Body of pancreas (tissue), 4 donors: ENCODE measurements around the gene CDK5RAP2. TPM values are rescaled to one million over a fixed set of nuclear protein-coding genes. Genes with fewer than 3 reads are reported as not detected.

ENCODE experiments used
- ATAC-seq: fragments of 150-250 bp; one replicate; pipeline ENCODE4 v1.9.1; 2016
- DNase-seq, 4 donors: peaks; one replicate each; pipeline ENCODE4 v3.0.0-alpha.2; 2019
- H3K27ac ChIP-seq, 4 donors: fragments of 200-600 bp; sonication (generic); 1 replicate in 3 of 4; 2 replicates in 1 of 4; pipeline versions ENCODE4 v1.5.1 to v1.6.1; 2016 to 2019; ENCODE audit warnings: mild to moderate bottlenecking in 1 of 4, mixed read lengths in 1 of 4, moderate library complexity in 1 of 4
- H3K27me3 ChIP-seq, 2 donors: fragments of 200-600 bp; sonication (generic); one replicate each; pipeline ENCODE4 v1.6.0; 2016; ENCODE audit warnings: mild to moderate bottlenecking in 1 of 2
- H3K36me3 ChIP-seq, 2 donors: fragments of 200-600 bp; sonication (generic); replicated peaks in 1 of 2; 2 replicates each; pipeline ENCODE4 v1.5.1; 2016; ENCODE audit warnings: low read depth in 2 of 2; ENCODE audit not compliant: insufficient read depth in 1 of 2
- H3K4me1 ChIP-seq: fragments of 200-600 bp; sonication (generic); one replicate; pipeline ENCODE4 v1.6.0; 2016
- H3K4me3 ChIP-seq, 2 donors: fragments of 200-600 bp; sonication (generic); 1 replicate in 1 of 2; 2 replicates in 1 of 2; pipeline ENCODE4 v1.5.1; 2016 to 2019
- H3K9me3 ChIP-seq, 3 donors: fragments of 200-600 bp; sonication (generic); 1 replicate in 2 of 3; 2 replicates in 1 of 3; pipeline ENCODE4 v1.5.1; 2016
- POLR2A ChIP-seq, 3 donors: fragments of 450-650 bp; IDR thresholded peaks; one replicate each; pipeline ENCODE4 v1.6.1; 2016; ENCODE audit warnings: antibody characterized with exemption in 3 of 3, mild to moderate bottlenecking in 2 of 3
- WGBS, 2 donors: methylation state at CpG; one replicate each; pipeline ENCODE4 v1.1.5; 2017; 5-methylcytosine and 5-hydroxymethylcytosine counted together
- intact Hi-C: fragments of 100-400 bp; cut with DNase I; formaldehyde crosslinking; loops from one replicate; pipeline ENCODE4 v1.15.1; 2023
- total RNA-seq, 2 donors: library from RNA; depleted of rRNA; stranded (reverse); fragments of >200 nt; gene quantifications; one replicate each; pipeline ENCODE4 v1.1.0, GENCODE V29; 2016
- TF ChIP-seq, protein P1 (sequence below), 7 experiments: fragments of 450-650 bp in 4 of 7; fragments of 200-600 bp in 3 of 7; sonication (generic) in 3 of 7; IDR thresholded peaks; one replicate each; pipeline ENCODE4 v1.5.1; 2016 to 2019; ENCODE audit warnings: antibody characterized with exemption in 7 of 7

Gene CDK5RAP2
- total RNA-seq, 2 donors from 2014 or later = 21.5 to 45.5 TPM

DNA sequence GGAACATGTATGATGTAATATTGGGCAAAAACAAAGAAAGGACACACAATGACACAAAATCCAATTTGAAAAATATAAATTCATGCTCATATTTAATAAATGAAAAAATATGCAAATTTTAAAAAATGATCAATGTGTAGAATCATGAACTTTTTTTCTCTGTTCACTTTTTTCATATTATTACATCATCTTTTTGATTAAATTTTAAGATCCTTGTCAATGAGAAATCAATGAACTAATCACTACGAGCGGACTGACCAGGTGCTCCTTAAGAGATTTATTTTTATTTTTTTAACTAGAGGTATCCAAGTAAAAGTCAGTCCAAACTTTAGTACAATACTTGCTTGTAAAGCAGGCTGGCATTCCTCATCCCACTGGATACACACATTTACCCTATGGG is 174.1 kb downstream of the CDK5RAP2 start:
- 84 to 94% methylated on average over 2 of the region's 2 CpGs for WGBS, 2 donors
- TF ChIP-seq, protein P1, sequence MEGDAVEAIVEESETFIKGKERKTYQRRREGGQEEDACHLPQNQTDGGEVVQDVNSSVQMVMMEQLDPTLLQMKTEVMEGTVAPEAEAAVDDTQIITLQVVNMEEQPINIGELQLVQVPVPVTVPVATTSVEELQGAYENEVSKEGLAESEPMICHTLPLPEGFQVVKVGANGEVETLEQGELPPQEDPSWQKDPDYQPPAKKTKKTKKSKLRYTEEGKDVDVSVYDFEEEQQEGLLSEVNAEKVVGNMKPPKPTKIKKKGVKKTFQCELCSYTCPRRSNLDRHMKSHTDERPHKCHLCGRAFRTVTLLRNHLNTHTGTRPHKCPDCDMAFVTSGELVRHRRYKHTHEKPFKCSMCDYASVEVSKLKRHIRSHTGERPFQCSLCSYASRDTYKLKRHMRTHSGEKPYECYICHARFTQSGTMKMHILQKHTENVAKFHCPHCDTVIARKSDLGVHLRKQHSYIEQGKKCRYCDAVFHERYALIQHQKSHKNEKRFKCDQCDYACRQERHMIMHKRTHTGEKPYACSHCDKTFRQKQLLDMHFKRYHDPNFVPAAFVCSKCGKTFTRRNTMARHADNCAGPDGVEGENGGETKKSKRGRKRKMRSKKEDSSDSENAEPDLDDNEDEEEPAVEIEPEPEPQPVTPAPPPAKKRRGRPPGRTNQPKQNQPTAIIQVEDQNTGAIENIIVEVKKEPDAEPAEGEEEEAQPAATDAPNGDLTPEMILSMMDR (IDR thresholded peaks at IDR 0.05) = no peak
- TF ChIP-seq POLR2A (IDR thresholded peaks at IDR 0.05) = no peak
- ATAC-seq = no peak
- Histone ChIP-seq H3K4me1 (no peaks in the 10 kb centered on the region), H3K27me3 (no peaks in the 10 kb centered on the region), H3K9me3 (no peaks in the 10 kb centered on the region), H3K4me3 (no peak overlapping the region), H3K27ac (no peak overlapping the region), H3K36me3 (peaks cover 0 to 7% of the 10 kb centered on the region in 2 donors)
- DNase-seq = no peak
- intact Hi-C loops = no loop called here

DNA sequence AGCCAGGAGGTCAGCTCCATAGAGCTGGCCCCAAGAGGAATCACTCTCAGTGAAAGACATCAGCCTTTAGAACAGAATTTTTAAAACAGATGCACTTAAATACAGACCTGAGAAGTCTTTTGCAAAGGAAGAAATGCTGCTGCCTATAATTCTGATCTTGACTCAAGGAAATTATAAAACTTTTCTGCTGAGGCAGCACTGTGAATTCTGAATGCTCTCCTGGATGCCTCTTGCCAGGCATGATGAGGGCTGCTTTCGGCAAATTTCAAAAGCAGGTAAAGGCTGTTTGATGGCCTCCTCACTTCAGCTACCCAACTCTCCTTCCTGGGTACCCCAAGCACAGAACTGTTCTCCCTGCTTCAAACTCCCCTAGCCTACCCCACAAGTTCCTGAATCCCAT is 174.8 kb downstream of the CDK5RAP2 start:
- intact Hi-C loops = no loop called here
- WGBS, 2 donors = 85 to 92% methylated on average over 1 of the region's 1 CpG
- ATAC-seq = no peak
- Histone ChIP-seq H3K36me3 (peaks cover 0 to 11% of the 10 kb centered on the region in 2 donors), H3K4me3 (no peak overlapping the region), H3K9me3 (no peaks in the 10 kb centered on the region), H3K4me1 (no peaks in the 10 kb centered on the region), H3K27ac (no peak overlapping the region), H3K27me3 (no peaks in the 10 kb centered on the region)
- TF ChIP-seq, protein P1 (IDR thresholded peaks at IDR 0.05) = no peak
- no peak for TF ChIP-seq POLR2A (IDR thresholded peaks at IDR 0.05)
- no peak for DNase-seq

DNA sequence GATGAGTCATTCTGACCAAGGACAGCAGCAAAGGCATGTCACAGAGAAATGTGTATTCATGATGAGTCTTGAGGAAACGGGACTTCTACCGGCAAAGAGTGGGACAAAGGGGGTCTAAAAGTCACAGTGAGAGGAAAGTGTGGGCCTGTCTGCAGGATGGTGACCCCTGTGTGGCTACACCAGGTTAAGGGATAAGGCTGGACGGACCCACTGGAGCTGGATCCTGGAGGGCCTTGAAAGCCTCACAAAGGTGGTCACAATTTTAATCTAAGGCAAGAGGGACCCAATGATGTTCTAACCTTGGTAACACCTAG is 176.5 kb downstream of the CDK5RAP2 start:
- ATAC-seq (no peak), DNase-seq (no peak)
- no peaks in the 10 kb centered on the region for H3K27me3 ChIP-seq
- intact Hi-C loops = no loop called here
- H3K4me1 ChIP-seq = no peaks in the 10 kb centered on the region
- no peaks in the 10 kb centered on the region for H3K9me3 ChIP-seq
- TF ChIP-seq, protein P1 (IDR thresholded peaks at IDR 0.05) = no peak
- TF ChIP-seq POLR2A (IDR thresholded peaks at IDR 0.05) = no peak
- no peak overlapping the region for H3K4me3 ChIP-seq
- 81% methylated on average over 3 of the region's 3 CpGs for WGBS, 2 donors
- peaks cover 0 to 17% of the 10 kb centered on the region in 2 donors for H3K36me3 ChIP-seq
- no peak overlapping the region for H3K27ac ChIP-seq

DNA sequence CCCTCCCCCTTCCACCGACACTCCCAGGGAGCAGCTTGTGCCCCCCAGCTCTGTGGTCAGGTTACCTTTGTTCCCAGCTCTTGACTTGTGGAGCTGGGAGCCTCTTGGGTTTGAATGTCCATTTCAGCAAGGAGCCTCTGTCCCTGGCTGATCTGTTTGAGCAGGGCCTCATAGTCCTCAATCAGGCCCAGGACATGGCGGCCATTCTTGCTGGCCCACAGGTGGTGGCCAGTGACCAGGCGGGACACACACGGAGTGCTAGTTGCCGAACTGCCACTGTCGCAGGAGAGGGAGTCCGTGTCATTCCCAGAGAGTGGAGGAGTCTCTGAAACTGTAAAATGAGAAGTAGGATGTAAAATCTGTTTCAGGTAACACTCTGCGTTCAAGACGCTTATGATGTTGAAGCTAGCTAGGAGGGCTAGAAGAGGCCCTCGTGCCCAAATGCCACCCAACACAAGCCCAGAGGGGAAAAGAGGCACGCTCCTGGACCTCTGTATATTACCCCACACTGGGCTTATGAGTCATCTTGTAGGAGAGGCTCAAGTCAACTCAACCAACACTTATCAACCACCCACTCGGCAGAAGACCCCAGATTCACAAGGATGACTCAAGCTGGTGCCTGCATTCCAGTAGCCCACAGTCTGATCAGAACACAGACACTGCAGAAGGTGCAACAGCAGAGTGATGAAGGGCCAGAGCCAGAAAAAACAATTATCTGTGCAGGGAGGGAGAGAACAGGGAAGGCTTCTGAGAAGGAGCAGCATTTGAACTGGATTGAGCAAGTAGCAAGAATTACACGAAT is 177.0 kb downstream of the CDK5RAP2 start:
- Histone ChIP-seq H3K27me3 (no peaks in the 10 kb centered on the region), H3K4me3 (no peak overlapping the region), H3K27ac (no peak overlapping the region), H3K9me3 (no peaks in the 10 kb centered on the region), H3K36me3 (peaks cover 0 to 14% of the 10 kb centered on the region in 2 donors), H3K4me1 (no peaks in the 10 kb centered on the region)
- intact Hi-C loops = no loop called here
- peak in 1 of 4 donors; percentile 9 for DNase-seq
- TF ChIP-seq, protein P1 (IDR thresholded peaks at IDR 0.05) = no peak
- ATAC-seq = no peak
- 91 to 92% methylated on average over 13 of the region's 13 CpGs for WGBS, 2 donors

DNA sequence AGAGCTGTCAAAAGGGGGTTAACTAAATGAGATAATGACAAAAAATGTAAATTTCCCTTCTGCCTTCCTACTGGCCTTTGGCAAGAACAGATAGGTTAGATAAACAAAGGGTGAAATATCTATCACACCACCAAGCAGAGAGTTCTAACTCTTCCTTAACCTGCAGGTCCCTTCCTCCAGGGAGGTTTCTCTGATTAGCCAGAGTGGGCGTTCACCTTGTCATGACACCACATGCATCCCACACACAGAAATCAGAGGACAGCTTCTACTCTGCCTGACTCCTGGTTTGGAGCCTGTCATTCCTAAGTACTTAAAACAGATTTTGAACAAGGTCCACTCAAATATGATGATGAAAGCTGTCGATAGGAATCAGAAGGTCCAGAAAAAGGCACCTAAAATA is 180.0 kb downstream of the CDK5RAP2 start:
- ATAC-seq = no peak
- Histone ChIP-seq H3K4me1 (no peaks in the 10 kb centered on the region), H3K4me3 (no peak overlapping the region), H3K36me3 (peaks cover 0 to 14% of the 10 kb centered on the region in 2 donors), H3K9me3 (no peaks in the 10 kb centered on the region), H3K27me3 (no peaks in the 10 kb centered on the region), H3K27ac (no peak overlapping the region)
- intact Hi-C loops = no loop called here
- no peak for TF ChIP-seq POLR2A (IDR thresholded peaks at IDR 0.05)
- TF ChIP-seq, protein P1 (IDR thresholded peaks at IDR 0.05) = no peak
- 93 to 95% methylated on average over 2 of the region's 2 CpGs for WGBS, 2 donors
- DNase-seq = no peak
